Aorta (tissue), 5 donors: ENCODE data around the gene TMOD2. TPM values are rescaled to one million over a fixed set of nuclear protein-coding genes. Genes with fewer than 3 reads are reported as not detected.

Source experiments
- ATAC-seq: fragments of 200-7000 bp; cut with Tn5 transposase; one replicate; pipeline ENCODE4 v1.9.1; 2022; ENCODE audit warnings: moderate library complexity; ENCODE audit not compliant: low FRiP score
- DNase-seq, 2 donors: peaks; one replicate each; pipeline ENCODE4 v3.0.0-alpha.2; 2020
- H3K27ac ChIP-seq, 2 donors: one replicate each; pipeline ENCODE4 v1.5.1; 2013; ENCODE audit warnings: low read length in 2 of 2, mild to moderate bottlenecking in 2 of 2, moderate library complexity in 2 of 2, control low read depth in 1 of 2, inconsistent platforms in 1 of 2, low read depth in 1 of 2
- H3K27me3 ChIP-seq, 2 donors: one replicate each; pipeline ENCODE4 v1.6.1; 2013; ENCODE audit warnings: control low read depth in 1 of 2, low read length in 1 of 2, mild to moderate bottlenecking in 1 of 2, moderate library complexity in 1 of 2; ENCODE audit not compliant: insufficient read depth in 2 of 2, control insufficient read depth in 1 of 2
- H3K36me3 ChIP-seq, 2 donors: one replicate each; pipeline ENCODE4 v1.6.1; 2013; ENCODE audit warnings: control low read depth in 1 of 2, low read length in 1 of 2, mild to moderate bottlenecking in 1 of 2; ENCODE audit not compliant: insufficient read depth in 2 of 2, control insufficient read depth in 1 of 2
- H3K4me1 ChIP-seq, 2 donors: one replicate each; pipeline ENCODE4 v1.6.1; 2013; ENCODE audit warnings: low read length in 2 of 2, control low read depth in 1 of 2, mild to moderate bottlenecking in 1 of 2, moderate library complexity in 1 of 2; ENCODE audit not compliant: insufficient read depth in 2 of 2, control insufficient read depth in 1 of 2
- H3K4me3 ChIP-seq, 2 donors: one replicate each; pipeline ENCODE4 v1.5.1; 2013; ENCODE audit warnings: low read length in 2 of 2, control low read depth in 1 of 2, mild to moderate bottlenecking in 1 of 2
- H3K9me3 ChIP-seq: one replicate; pipeline ENCODE4 v1.6.1; 2013; ENCODE audit warnings: mild to moderate bottlenecking, low read length; ENCODE audit not compliant: control insufficient read depth
- WGBS, 2 donors: extraction: QIAGEN DNeasy Blood & Tissue Kit; methylation state at CpG; one replicate each; pipeline ENCODE4 v1.1.7; 2013; 5-methylcytosine and 5-hydroxymethylcytosine counted together
- intact Hi-C, 2 donors: fragments of 100-400 bp; cut with DNase I; formaldehyde crosslinking; loops; one replicate each; pipeline versions ENCODE4 v1.14.2 to v1.15.0; 2022
- polyA plus RNA-seq, 2 donors: library from polyadenylated mRNA; stranded (reverse); fragments of 200-250 nt; gene quantifications; one replicate each; pipeline ENCODE4 v1.2.3, GENCODE V29; 2013
- total RNA-seq, 2 donors: library from RNA; stranded (reverse); fragmentation: NEBNext Ultra II Directional; extraction: Animal tissue kit (Norgen Biotek cat#: 25700); gene quantifications; one replicate each; pipeline ENCODE4 v1.2.1, GENCODE V29; 2021
- donor health status: healthy with polysubstance abuse.
- donor health status: Bipolar disorder and iron deficiency.
- donor health status: DM: no; HTN: no; CAD: no.
- donor health status: DM: no; HTN: no; CAD: no.
- donor health status: DM: yes; HTN: yes; CAD: no.

Gene TMOD2
- total and polyA plus RNA-seq, 4 donors: 2.3 to 33.1 (median 11.8) TPM

- Histone ChIP-seq H3K36me3 (peaks cover 0 to 8% of the 10 kb centered on the region in 2 donors), H3K4me3 (no peak overlapping the region), H3K27me3 (no peaks in the 10 kb centered on the region), H3K4me1 (no peaks in the 10 kb centered on the region), H3K27ac (no peak overlapping the region), H3K9me3 (no peaks in the 10 kb centered on the region)
- ATAC-seq (peak; percentile 33), DNase-seq (peak in 1 of 2 donors; percentile 71)
- intact Hi-C loops: no loop called here
- 27% methylated on average over 4 of the region's 4 CpGs for WGBS, 2 donors
Observed at GRCh38 chr15:51793521-51794305, 42.3 kb downstream of the TMOD2 start.

GRCh38 chr15:51796847-51797401, 45.5 kb downstream of the TMOD2 start:
- H3K27ac ChIP-seq: no peak overlapping the region
- DNase-seq (no peak), ATAC-seq (no peak)
- H3K9me3 ChIP-seq: no peaks in the 10 kb centered on the region
- peaks cover 0 to 10% of the 10 kb centered on the region in 2 donors for H3K36me3 ChIP-seq
- no peak overlapping the region for H3K4me3 ChIP-seq
- 93 to 94% methylated on average over 10 of the region's 10 CpGs for WGBS, 2 donors
- H3K4me1 ChIP-seq: no peaks in the 10 kb centered on the region
- no peaks in the 10 kb centered on the region for H3K27me3 ChIP-seq
- intact Hi-C loops: no loop called here

GRCh38 chr15:51798281-51798680, 46.9 kb downstream of the TMOD2 start:
- Histone ChIP-seq H3K4me1 (no peaks in the 10 kb centered on the region), H3K9me3 (no peaks in the 10 kb centered on the region), H3K36me3 (peaks cover 0 to 10% of the 10 kb centered on the region in 2 donors), H3K27ac (no peak overlapping the region), H3K27me3 (no peaks in the 10 kb centered on the region), H3K4me3 (no peak overlapping the region)
- 99 to 100% methylated on average over 1 of the region's 1 CpG for WGBS, 2 donors
- intact Hi-C loops: no loop called here
- no peak for ATAC-seq
- DNase-seq: no peak

- no peaks in the 10 kb centered on the region for H3K9me3 ChIP-seq
- H3K36me3 ChIP-seq: peaks cover 0 to 10% of the 10 kb centered on the region in 2 donors
- H3K4me3 ChIP-seq: no peak overlapping the region
- no peak for DNase-seq
- intact Hi-C loops: no loop called here
- H3K4me1 ChIP-seq: no peaks in the 10 kb centered on the region
- no peak for ATAC-seq
- H3K27me3 ChIP-seq: no peaks in the 10 kb centered on the region
- 74 to 86% methylated on average over 6 of the region's 6 CpGs for WGBS, 2 donors
- H3K27ac ChIP-seq: no peak overlapping the region
Observed at GRCh38 chr15:51799282-51800252, 48.2 kb downstream of the TMOD2 start.

GRCh38 chr15:51801391-51801835, 50.0 kb downstream of the TMOD2 start:
- Histone ChIP-seq H3K9me3 (no peaks in the 10 kb centered on the region), H3K4me3 (no peak overlapping the region), H3K36me3 (peaks cover 0 to 14% of the 10 kb centered on the region in 2 donors), H3K4me1 (no peaks in the 10 kb centered on the region), H3K27ac (no peak overlapping the region), H3K27me3 (no peaks in the 10 kb centered on the region)
- 53 to 64% methylated on average over 3 of the region's 3 CpGs for WGBS, 2 donors
- intact Hi-C loops: no loop called here
- DNase-seq (no peak), ATAC-seq (no peak)

GRCh38 chr15:51802593-51802992, 51.2 kb downstream of the TMOD2 start:
- Histone ChIP-seq H3K27me3 (no peaks in the 10 kb centered on the region), H3K4me1 (no peaks in the 10 kb centered on the region), H3K4me3 (no peak overlapping the region), H3K9me3 (no peaks in the 10 kb centered on the region), H3K27ac (no peak overlapping the region), H3K36me3 (peaks cover 0 to 12% of the 10 kb centered on the region in 2 donors)
- intact Hi-C loops: no loop called here
- DNase-seq (no peak), ATAC-seq (no peak)
- 96 to 97% methylated on average over 5 of the region's 5 CpGs for WGBS, 2 donors

GRCh38 chr15:51803965-51804364, 52.6 kb downstream of the TMOD2 start:
- intact Hi-C loops: no loop called here
- H3K27me3 ChIP-seq: no peaks in the 10 kb centered on the region
- whole genome bisulfite sequencing, 2 donors: 86 to 87% methylated on average over 2 of the region's 2 CpGs
- no peaks in the 10 kb centered on the region for H3K4me1 ChIP-seq
- ATAC-seq (no peak), DNase-seq (no peak)
- no peak overlapping the region for H3K27ac ChIP-seq
- H3K36me3 ChIP-seq: peaks cover 0 to 4% of the 10 kb centered on the region in 2 donors
- H3K9me3 ChIP-seq: no peaks in the 10 kb centered on the region
- H3K4me3 ChIP-seq: no peak overlapping the region

GRCh38 chr15:51806123-51806522, 54.7 kb downstream of the TMOD2 start:
- Histone ChIP-seq H3K4me3 (no peak overlapping the region), H3K36me3 (peaks cover 0 to 3% of the 10 kb centered on the region in 2 donors), H3K27me3 (no peaks in the 10 kb centered on the region), H3K27ac (no peak overlapping the region), H3K9me3 (no peaks in the 10 kb centered on the region), H3K4me1 (no peaks in the 10 kb centered on the region)
- intact Hi-C loops: no loop called here
- DNase-seq (no peak), ATAC-seq (no peak)
- 87% methylated on average over 2 of the region's 2 CpGs for WGBS, 2 donors
